Amniotic epithelial cell (primary cell): ENCODE measurements around the gene NPDC1.
"Not testable (repeated sequence)": the region's sequence is repeated elsewhere in the genome, so short reads cannot be mapped to it uniquely, and the experiment has no call there.

ENCODE experiments used
- DNase-seq: peaks from one replicate; pipeline ENCODE4 v3.0.0-alpha.2; 2010; ENCODE audit warnings: low read depth

The NPDC1 gene

GRCh38 chr9:137039611-137040366 is 6.2 kb downstream of the NPDC1 start:
- no peak for DNase-seq

GRCh38 chr9:137038916-137039315 is 7.1 kb downstream of the NPDC1 start:
- no peak for DNase-seq

- no peak for DNase-seq
Measured at GRCh38 chr9:137037483-137037882, 8.5 kb downstream of the NPDC1 start.

GRCh38 chr9:137037035-137037434 is 8.9 kb downstream of the NPDC1 start:
- no peak for DNase-seq

GRCh38 chr9:137035937-137036336 is 10.0 kb downstream of the NPDC1 start:
- DNase-seq, result no peak

- no peak for DNase-seq
Measured at GRCh38 chr9:137035507-137035834, 10.5 kb downstream of the NPDC1 start.

GRCh38 chr9:137034709-137035506 is 11.1 kb downstream of the NPDC1 start:
- DNase-seq, result peak; percentile 71

- DNase-seq, result no peak
Measured at GRCh38 chr9:137034039-137034708, 11.8 kb downstream of the NPDC1 start.

- not testable (repeated sequence) for DNase-seq
Measured at GRCh38 chr9:137033481-137033880, 12.5 kb downstream of the NPDC1 start.

- no peak for DNase-seq
Measured at GRCh38 chr9:137032858-137033257, 13.1 kb downstream of the NPDC1 start.

- no peak for DNase-seq
Measured at GRCh38 chr9:137031904-137032640, 13.9 kb downstream of the NPDC1 start, which contains the start of gene FUT7. Gene FUT7, minus strand, starts transcription at chr9:137032088. Its CDS starts 97 bp downstream, at chr9:137031991.

- DNase-seq, result peak; percentile 53
Measured at GRCh38 chr9:137030538-137031527, 15.1 kb downstream of the NPDC1 start.

GRCh38 chr9:137030006-137030405 is 16.0 kb downstream of the NPDC1 start:
- DNase-seq, result no peak

- DNase-seq, result peak; percentile 38
Measured at GRCh38 chr9:137029058-137029936, 16.7 kb downstream of the NPDC1 start.

GRCh38 chr9:137028263-137029057 is 17.5 kb downstream of the NPDC1 start:
- DNase-seq, result no peak

GRCh38 chr9:137027369-137028262 is 18.4 kb downstream of the NPDC1 start, which contains the start of gene ABCA2:
Gene ABCA2, minus strand, starts transcription at chr9:137028237. Its CDS starts 97 bp downstream, at chr9:137028140.
- no peak for DNase-seq

GRCh38 chr9:137026828-137027227 is 19.1 kb downstream of the NPDC1 start:
- DNase-seq, result no peak

- DNase-seq, result no peak
Measured at GRCh38 chr9:137026384-137026783, 19.6 kb downstream of the NPDC1 start.
